Stimulated activated CD4-positive, alpha-beta T cell treated with anti-CD3 and anti-CD28 coated beads, Interleukin-1b, Interleukin-23, amount 100 ng/mL, for 1 hour (primary cell): Measurements from ENCODE around the gene EAF1.
"Not testable (repeated sequence)": the region's sequence is repeated elsewhere in the genome, so short reads cannot be mapped to it uniquely, and the experiment has no call there.

ENCODE experiments used
- DNase-seq, 2 donors: peaks; one replicate each; pipeline ENCODE4 v3.0.0-alpha.2; 2020; ENCODE audit warnings: low read depth in 2 of 2

EAF1 gene

GRCh38 chr3:15452156-15452555, 24.8 kb downstream of the EAF1 start:
- DNase-seq = no peak

GRCh38 chr3:15452961-15453360, 25.6 kb downstream of the EAF1 start:
- DNase-seq = no peak

GRCh38 chr3:15453501-15453900, 26.1 kb downstream of the EAF1 start:
- no peak for DNase-seq

GRCh38 chr3:15453991-15454625, 26.7 kb downstream of the EAF1 start:
- no peak for DNase-seq

GRCh38 chr3:15454965-15455364, 27.6 kb downstream of the EAF1 start:
- no peak for DNase-seq

- DNase-seq = no peak
Measured at GRCh38 chr3:15455756-15456155, 28.4 kb downstream of the EAF1 start.

- no peak for DNase-seq
Measured at GRCh38 chr3:15456321-15456720, 28.9 kb downstream of the EAF1 start.

GRCh38 chr3:15456915-15457314, 29.5 kb downstream of the EAF1 start:
- DNase-seq = not testable (repeated sequence)

GRCh38 chr3:15458212-15458780, 30.9 kb downstream of the EAF1 start:
- DNase-seq = no peak

- DNase-seq = no peak
Measured at GRCh38 chr3:15460891-15461531, 33.6 kb downstream of the EAF1 start.

- no peak for DNase-seq
Measured at GRCh38 chr3:15462451-15462850, 35.1 kb downstream of the EAF1 start.

- DNase-seq = no peak
Measured at GRCh38 chr3:15465876-15466585, 38.6 kb downstream of the EAF1 start.

- no peak for DNase-seq
Measured at GRCh38 chr3:15467227-15468181, 40.1 kb downstream of the EAF1 start.

- DNase-seq = no peak
Measured at GRCh38 chr3:15470261-15470660, 42.9 kb downstream of the EAF1 start.

GRCh38 chr3:15470849-15471248, 43.5 kb downstream of the EAF1 start:
- no peak for DNase-seq

GRCh38 chr3:15471861-15472260, 44.5 kb downstream of the EAF1 start:
- DNase-seq = no peak

- DNase-seq = no peak
Measured at GRCh38 chr3:15475161-15475560, 47.8 kb downstream of the EAF1 start.

- DNase-seq = no peak
Measured at GRCh38 chr3:15476378-15476777, 49.0 kb downstream of the EAF1 start.

GRCh38 chr3:15477951-15478639, 50.7 kb downstream of the EAF1 start:
- DNase-seq = no peak

- DNase-seq = no peak
Measured at GRCh38 chr3:15478640-15478979, 51.2 kb downstream of the EAF1 start.
